ENCODE results near the gene TVP23A.

TVP23A gene

DNA sequence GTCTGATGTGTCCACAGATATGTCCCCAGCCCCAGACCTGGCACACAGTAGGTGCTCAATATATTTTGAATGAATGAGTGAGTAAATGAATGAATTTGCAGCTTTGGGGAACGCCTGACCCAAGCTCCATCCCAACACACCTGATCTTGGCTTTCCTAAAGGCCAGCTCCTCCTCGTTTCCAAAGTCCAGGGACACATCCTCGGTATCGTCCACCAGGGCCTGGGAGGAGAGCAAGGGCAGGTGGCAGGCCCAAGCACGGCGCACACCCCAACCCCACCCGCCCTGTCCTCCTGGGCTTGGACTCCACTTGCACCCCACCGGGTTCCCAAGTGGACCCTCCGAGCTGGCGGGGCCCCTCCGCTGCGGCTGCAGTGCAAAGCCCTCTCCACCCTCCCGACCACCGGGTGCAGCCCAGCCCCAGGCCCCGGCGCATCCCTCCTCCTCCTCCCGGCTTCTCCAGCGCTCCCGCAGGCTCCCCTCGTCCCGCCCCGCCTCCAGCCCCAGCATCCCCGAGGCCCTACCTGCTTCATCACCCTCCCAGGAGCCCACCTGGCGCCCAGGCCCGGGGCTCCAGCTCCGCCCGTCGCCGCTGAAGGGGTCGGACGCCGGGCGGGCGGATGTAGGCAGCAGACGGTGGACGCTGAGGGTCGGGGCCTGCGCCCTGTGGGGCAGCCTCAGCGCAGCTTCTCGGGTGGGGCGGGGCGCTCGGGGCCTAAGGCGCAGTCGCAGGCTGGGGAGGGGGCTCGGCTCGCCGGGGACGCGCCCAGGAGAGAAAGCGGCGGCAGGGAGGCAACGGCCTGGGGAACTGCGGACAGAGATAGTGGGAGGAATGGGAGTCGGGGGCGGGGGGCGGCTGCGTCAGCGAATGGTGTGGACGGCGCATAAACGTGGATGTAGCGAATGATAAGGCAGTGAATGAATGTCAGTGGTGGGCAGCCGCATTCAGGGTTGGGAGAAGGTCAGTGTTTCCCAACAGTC, at the start of gene TVP23A:
TSS of gene TVP23A (minus strand) at position 832 of the 979 bp plus-strand sequence. CDS start at position 531, 301 bp downstream.
- no peak for TF ChIP-seq CTCF (IDR thresholded peaks at IDR 0.05; ENCODE audit: borderline replicate concordance, control extremely low read depth, extremely low read depth, insufficient read depth, missing control alignments)
- DNase-seq (ENCODE audit: low spot score) = no peak
- in situ Hi-C loops (cut with MboI; ENCODE audit: low sequenced_read_pairs, unreplicated experiment) = no loop called here

DNA sequence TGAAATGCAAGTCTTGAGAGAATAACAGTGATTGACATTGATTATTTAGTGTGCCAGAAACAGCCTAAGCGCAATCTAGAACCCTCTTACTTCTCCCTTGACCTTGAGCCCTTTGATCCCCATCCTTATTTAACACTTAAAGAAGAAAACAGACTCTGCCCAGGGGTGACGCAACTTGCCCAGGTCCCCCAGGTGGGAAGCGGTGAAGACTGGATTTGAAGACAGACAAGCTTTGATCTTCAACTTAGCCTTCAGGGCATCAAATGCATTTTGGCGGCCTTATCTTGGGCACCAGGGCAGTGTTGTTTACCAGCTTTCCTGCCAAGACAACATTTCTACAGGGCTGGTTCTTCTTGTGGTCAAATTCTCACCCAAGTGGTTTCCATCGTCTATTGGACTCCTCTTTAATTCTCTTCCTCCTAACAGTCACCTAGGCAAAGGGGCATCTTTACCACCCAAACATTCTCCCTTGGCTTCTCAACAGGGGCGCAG, 49.6 kb upstream of the TVP23A start:
- no peak for TF ChIP-seq CTCF (IDR thresholded peaks at IDR 0.05; ENCODE audit: borderline replicate concordance, control extremely low read depth, extremely low read depth, insufficient read depth, missing control alignments)
- no peak for DNase-seq (ENCODE audit: low spot score)
- in situ Hi-C loops (cut with MboI; ENCODE audit: low sequenced_read_pairs, unreplicated experiment) = no loop called here

DNA sequence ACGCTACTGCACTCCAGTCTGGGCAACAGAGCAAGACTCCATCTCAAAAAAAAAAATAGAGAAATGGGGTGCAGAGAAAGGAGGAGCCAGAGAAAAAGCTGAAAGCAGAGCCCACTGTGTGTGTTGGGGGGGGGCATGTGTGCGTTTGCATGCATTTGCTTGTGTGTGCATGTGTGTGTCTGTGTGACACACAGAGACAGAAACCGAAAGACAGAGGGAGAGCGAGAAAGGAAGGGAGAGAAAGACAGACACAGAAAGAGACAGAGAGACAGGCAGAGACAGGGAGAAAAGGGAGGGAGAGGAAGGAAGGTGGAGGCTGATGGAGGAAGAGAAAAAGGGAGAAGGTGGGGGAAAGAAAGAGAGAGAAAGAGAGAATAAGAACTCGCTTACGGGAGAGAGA, 48.6 kb upstream of the TVP23A start:
- no peak for DNase-seq (ENCODE audit: low spot score)
- in situ Hi-C loops (cut with MboI; ENCODE audit: low sequenced_read_pairs, unreplicated experiment) = no loop called here
- no peak for TF ChIP-seq CTCF (IDR thresholded peaks at IDR 0.05; ENCODE audit: borderline replicate concordance, control extremely low read depth, extremely low read depth, insufficient read depth, missing control alignments)

DNA sequence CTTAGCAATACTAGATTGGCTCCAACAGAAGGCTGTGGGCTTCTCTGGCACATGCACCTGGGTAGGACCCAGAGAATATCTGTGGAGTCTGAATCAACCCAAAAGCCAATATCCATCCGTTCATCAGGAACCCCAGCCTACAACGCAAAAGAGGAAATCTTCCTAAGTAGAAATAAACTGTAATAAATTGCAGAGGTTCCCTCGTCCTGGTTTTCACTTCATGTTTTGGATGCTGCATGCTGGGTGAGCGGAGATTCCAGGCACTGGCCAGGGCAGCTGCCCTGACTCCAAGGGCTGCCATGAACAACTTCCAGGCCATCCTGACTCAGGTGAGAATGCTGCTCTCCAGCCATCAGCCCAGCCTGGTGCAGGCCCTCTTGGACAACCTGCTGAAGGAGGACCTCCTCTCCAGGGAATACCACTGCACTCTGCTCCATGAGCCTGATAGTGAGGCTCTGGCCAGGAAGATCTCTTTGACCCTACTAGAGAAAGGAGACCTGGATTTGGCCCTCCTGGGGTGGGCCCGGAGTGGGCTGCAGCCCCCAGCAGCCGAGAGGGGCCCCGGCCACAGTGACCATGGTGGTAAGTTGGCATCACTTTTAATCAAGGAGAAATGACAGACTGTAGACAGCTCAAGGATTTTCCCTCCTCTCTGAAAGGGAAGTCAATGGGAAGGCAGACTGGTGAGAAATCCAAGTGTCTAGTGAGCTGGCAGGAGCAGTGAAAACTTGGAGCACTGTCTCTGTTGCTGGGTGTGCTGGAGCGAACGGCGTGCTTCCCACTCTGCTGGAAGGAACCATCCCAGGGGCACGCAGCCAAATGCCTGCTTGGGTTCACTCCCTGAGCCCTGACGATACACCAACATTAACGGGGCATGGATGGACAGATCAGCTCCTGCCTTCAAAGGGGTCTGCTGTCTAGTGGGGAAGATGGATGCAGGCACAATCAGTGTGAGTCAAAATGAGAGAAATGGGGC, 47.7 kb upstream of the TVP23A start:
- no peak for TF ChIP-seq CTCF (IDR thresholded peaks at IDR 0.05; ENCODE audit: borderline replicate concordance, control extremely low read depth, extremely low read depth, insufficient read depth, missing control alignments)
- in situ Hi-C loops (cut with MboI; ENCODE audit: low sequenced_read_pairs, unreplicated experiment) = no loop called here
- DNase-seq (ENCODE audit: low spot score) = no peak

- no peak for DNase-seq (ENCODE audit: low spot score)
- in situ Hi-C loops (cut with MboI; ENCODE audit: low sequenced_read_pairs, unreplicated experiment) = no loop called here
- no peak for TF ChIP-seq CTCF (IDR thresholded peaks at IDR 0.05; ENCODE audit: borderline replicate concordance, control extremely low read depth, extremely low read depth, insufficient read depth, missing control alignments)
Measured at GRCh38 chr16:10862438-10862837, 43.8 kb upstream of the TVP23A start.

- in situ Hi-C loops (cut with MboI; ENCODE audit: low sequenced_read_pairs, unreplicated experiment) = no loop called here
- DNase-seq (ENCODE audit: low spot score) = no peak
- no peak for TF ChIP-seq CTCF (IDR thresholded peaks at IDR 0.05; ENCODE audit: borderline replicate concordance, control extremely low read depth, extremely low read depth, insufficient read depth, missing control alignments)
Measured at GRCh38 chr16:10859658-10860057, 41.1 kb upstream of the TVP23A start.
